Sigmoid colon (tissue), 7 donors: ENCODE data around the gene TMCC2. TPM values are rescaled to one million over a fixed set of nuclear protein-coding genes. Genes with fewer than 3 reads are reported as not detected.

Experiments
- DNase-seq: peaks from one replicate; pipeline ENCODE4 v3.0.0-alpha.2; 2019
- H3K27ac ChIP-seq, 4 donors: fragments of 200-600 bp; sonication (generic); one replicate each; pipeline ENCODE4 v1.5.1; 2016 to 2019; ENCODE audit warnings: mild to moderate bottlenecking in 1 of 4
- H3K27me3 ChIP-seq, 3 donors: fragments of 200-600 bp; sonication (generic); one replicate each; pipeline ENCODE4 v1.5.1; 2019; ENCODE audit warnings: mild to moderate bottlenecking in 1 of 3
- H3K36me3 ChIP-seq, 4 donors: fragments of 200-600 bp; sonication (generic); one replicate each; pipeline ENCODE4 v1.5.1; 2016 to 2019
- H3K4me1 ChIP-seq, 4 donors: fragments of 200-600 bp; sonication (generic); one replicate each; pipeline ENCODE4 v1.5.1; 2017 to 2019
- H3K4me3 ChIP-seq, 4 donors: fragments of 200-600 bp; sonication (generic); one replicate each; pipeline ENCODE4 v1.5.1; 2017 to 2019; ENCODE audit warnings: mild to moderate bottlenecking in 2 of 4, moderate library complexity in 1 of 4
- H3K9me3 ChIP-seq, 4 donors: fragments of 200-600 bp in 3 of 4; sonication (generic) in 3 of 4; one replicate each; pipeline versions ENCODE4 v1.5.1 to v1.6.1; 2013 to 2019
- EP300 ChIP-seq, 4 donors: sonication (generic); formaldehyde crosslinking; IDR thresholded peaks; one replicate each; pipeline ENCODE4 v1.6.1; 2017; ENCODE audit warnings: antibody characterized with exemption in 4 of 4
- POLR2A ChIP-seq, 2 donors: fragments of 450-650 bp; IDR thresholded peaks; one replicate each; pipeline ENCODE4 v1.6.1; 2016; ENCODE audit warnings: antibody characterized with exemption in 2 of 2, mild to moderate bottlenecking in 2 of 2, moderate library complexity in 2 of 2
- POLR2AphosphoS5 ChIP-seq, 4 donors: sonication (generic); formaldehyde crosslinking; IDR thresholded peaks; one replicate each; pipeline ENCODE4 v1.6.1; 2017; ENCODE audit warnings: antibody characterized with exemption in 4 of 4
- WGBS, 2 donors: extraction: QIAGEN DNeasy Blood & Tissue Kit; methylation state at CpG; one replicate each; pipeline ENCODE4 v1.1.7; 2013; 5-methylcytosine and 5-hydroxymethylcytosine counted together
- intact Hi-C: fragments of 100-400 bp; cut with DNase I; formaldehyde crosslinking; loops from one replicate; pipeline ENCODE4 v1.15.1; 2023
- polyA plus RNA-seq, 3 donors: library from polyadenylated mRNA; stranded (reverse); fragments of 200-250 nt; gene quantifications; one replicate each; pipeline ENCODE4 v1.2.3, GENCODE V29; 2013
- total RNA-seq, 4 donors: library from RNA; depleted of rRNA; stranded (reverse); fragments of >200 nt; gene quantifications; one replicate each; pipeline ENCODE4 v1.1.0, GENCODE V29; 2016
- TF ChIP-seq, protein P1 (sequence below), 4 experiments: fragments of 450-650 bp in 3 of 4; fragments of 200-600 bp in 1 of 4; IDR thresholded peaks; one replicate each; pipeline ENCODE4 v1.5.1; 2016 to 2019; ENCODE audit warnings: antibody characterized with exemption in 4 of 4, mild to moderate bottlenecking in 3 of 4, moderate library complexity in 2 of 4
- donor health status: healthy with polysubstance abuse.
- donor health status: Bipolar disorder and iron deficiency.
- donor health status: healthy.

The TMCC2 gene
- total and polyA plus RNA-seq, 7 donors, result 1.1 to 6.4 (median 5.2) TPM; not detected in 2

DNA sequence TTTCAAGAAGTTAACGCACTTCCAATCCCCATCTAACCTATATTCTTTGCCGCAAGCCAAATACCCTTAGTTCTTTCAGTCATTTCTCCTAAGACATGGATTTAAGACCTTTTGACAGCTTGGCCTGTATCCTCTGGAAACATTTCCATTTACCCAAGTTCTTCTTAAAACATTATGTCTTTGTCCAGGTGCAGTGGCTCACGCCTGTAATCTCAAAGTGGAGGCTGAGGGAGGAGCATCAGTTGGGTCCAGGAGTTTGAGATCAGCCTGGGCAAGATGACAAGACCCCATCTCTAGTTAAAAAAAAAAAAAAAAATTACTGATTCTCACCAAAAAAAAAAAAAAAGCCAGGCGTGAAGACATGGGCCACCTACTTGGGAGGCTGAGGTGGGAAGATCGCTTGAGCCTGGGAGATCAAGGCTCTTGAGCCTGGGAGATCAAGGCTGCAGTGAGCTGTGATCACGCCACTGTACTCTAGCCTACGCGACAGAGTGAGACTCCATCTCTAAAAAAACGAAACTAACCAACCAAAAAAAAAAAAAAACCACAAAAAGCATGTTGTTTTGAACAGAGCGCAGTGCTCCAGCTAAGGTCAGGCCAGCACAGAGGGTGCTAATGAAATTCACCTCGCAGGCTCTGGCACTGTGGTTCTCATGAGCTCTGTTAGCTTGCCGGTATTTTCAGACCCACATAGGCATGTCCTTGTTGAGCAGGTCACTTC lies 57.8 kb downstream of the TMCC2 start:
- WGBS, 2 donors, result 44 to 72% methylated on average over 12 of the region's 12 CpGs
- TF ChIP-seq EP300 (IDR thresholded peaks at IDR 0.05) (no peak), POLR2A (IDR thresholded peaks at IDR 0.05) (no peak), POLR2AphosphoS5 (IDR thresholded peaks at IDR 0.05) (no peak)
- TF ChIP-seq, protein P1, sequence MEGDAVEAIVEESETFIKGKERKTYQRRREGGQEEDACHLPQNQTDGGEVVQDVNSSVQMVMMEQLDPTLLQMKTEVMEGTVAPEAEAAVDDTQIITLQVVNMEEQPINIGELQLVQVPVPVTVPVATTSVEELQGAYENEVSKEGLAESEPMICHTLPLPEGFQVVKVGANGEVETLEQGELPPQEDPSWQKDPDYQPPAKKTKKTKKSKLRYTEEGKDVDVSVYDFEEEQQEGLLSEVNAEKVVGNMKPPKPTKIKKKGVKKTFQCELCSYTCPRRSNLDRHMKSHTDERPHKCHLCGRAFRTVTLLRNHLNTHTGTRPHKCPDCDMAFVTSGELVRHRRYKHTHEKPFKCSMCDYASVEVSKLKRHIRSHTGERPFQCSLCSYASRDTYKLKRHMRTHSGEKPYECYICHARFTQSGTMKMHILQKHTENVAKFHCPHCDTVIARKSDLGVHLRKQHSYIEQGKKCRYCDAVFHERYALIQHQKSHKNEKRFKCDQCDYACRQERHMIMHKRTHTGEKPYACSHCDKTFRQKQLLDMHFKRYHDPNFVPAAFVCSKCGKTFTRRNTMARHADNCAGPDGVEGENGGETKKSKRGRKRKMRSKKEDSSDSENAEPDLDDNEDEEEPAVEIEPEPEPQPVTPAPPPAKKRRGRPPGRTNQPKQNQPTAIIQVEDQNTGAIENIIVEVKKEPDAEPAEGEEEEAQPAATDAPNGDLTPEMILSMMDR (IDR thresholded peaks at IDR 0.05), result no peak
- Histone ChIP-seq H3K4me3 (no peak overlapping the region), H3K9me3 (no peaks in the 10 kb centered on the region), H3K27ac (peak overlapping the region; percentile 49 to 74 (median 56)), H3K36me3 (no peaks in the 10 kb centered on the region), H3K27me3 (no peaks in the 10 kb centered on the region), H3K4me1 (peaks cover 0 to 34% (median 15%) of the 10 kb centered on the region in 4 donors)
- intact Hi-C loops, result no loop called here
- no peak for DNase-seq

DNA sequence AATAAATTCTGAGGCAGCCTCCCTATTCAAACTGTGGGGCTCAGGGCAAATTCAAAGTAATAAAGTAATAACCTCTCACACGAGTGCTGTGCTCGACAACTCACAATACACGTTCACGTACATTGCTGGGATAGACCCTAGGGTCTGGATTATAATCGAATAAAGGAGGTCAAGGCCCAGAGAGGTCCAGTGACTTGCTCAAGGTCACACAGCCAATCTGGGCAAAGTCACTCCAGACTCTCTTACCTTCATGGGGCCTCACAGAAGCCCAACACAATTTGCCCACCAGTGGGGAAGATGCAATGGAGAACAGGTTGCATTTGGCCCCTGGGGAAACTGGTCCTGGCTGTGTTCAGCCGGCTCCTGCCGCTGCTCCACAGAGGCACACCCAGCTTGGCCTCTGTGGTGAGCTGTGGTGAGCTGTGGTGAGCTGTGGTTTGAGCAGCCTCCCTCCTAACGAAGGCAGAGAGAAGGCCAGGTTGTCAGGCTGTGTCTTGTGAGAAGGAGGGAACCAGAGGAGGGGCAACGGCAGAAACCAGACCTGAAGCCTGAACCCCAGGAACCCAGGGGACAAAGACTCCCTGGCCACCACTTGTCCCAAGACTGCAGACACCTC lies 58.7 kb downstream of the TMCC2 start:
- 68 to 75% methylated on average over 9 of the region's 9 CpGs for WGBS, 2 donors
- peak overlapping the region in 2 of 4 donors; percentile 59 to 74 for H3K27ac ChIP-seq
- H3K9me3 ChIP-seq, result no peaks in the 10 kb centered on the region
- intact Hi-C loops, result no loop called here
- no peak overlapping the region for H3K4me3 ChIP-seq
- no peak for DNase-seq
- no peak for TF ChIP-seq POLR2AphosphoS5 (IDR thresholded peaks at IDR 0.05)
- TF ChIP-seq EP300 (IDR thresholded peaks at IDR 0.05), result no peak
- TF ChIP-seq, protein P1 (IDR thresholded peaks at IDR 0.05), result no peak
- TF ChIP-seq POLR2A (IDR thresholded peaks at IDR 0.05), result no peak
- no peaks in the 10 kb centered on the region for H3K27me3 ChIP-seq
- H3K36me3 ChIP-seq, result no peaks in the 10 kb centered on the region
- H3K4me1 ChIP-seq, result peaks cover 0 to 34% (median 15%) of the 10 kb centered on the region in 4 donors

DNA sequence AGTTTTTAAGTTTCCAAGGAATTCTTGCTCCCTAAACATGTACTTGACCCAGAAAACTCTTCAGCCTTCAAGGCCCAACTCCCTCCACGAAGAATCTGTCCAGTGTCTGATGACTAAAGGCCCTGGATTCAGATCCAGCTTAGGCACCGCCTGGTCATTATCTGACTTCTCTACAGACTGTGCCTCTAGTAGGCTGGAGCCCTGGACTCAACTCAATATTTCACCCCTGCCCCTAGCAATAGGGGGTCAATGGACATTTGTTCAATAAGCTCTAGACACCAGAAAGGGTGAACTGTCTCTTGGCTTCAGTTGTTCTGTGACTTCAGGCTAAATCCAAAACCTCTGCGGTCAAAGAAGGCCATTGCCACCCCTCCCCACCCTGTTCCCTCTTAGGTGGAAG lies 59.3 kb downstream of the TMCC2 start:
- intact Hi-C loops, result no loop called here
- peak overlapping the region in 1 of 4 donors; percentile 28 for H3K27ac ChIP-seq
- no peaks in the 10 kb centered on the region for H3K27me3 ChIP-seq
- no peaks in the 10 kb centered on the region for H3K36me3 ChIP-seq
- H3K9me3 ChIP-seq, result no peaks in the 10 kb centered on the region
- 91 to 93% methylated on average over 3 of the region's 3 CpGs for WGBS, 2 donors
- no peak for TF ChIP-seq POLR2A (IDR thresholded peaks at IDR 0.05)
- TF ChIP-seq, protein P1 (IDR thresholded peaks at IDR 0.05), result no peak
- TF ChIP-seq EP300 (IDR thresholded peaks at IDR 0.05), result no peak
- no peak for TF ChIP-seq POLR2AphosphoS5 (IDR thresholded peaks at IDR 0.05)
- H3K4me1 ChIP-seq, result peaks cover 0 to 34% (median 15%) of the 10 kb centered on the region in 4 donors
- DNase-seq, result no peak
- no peak overlapping the region for H3K4me3 ChIP-seq

DNA sequence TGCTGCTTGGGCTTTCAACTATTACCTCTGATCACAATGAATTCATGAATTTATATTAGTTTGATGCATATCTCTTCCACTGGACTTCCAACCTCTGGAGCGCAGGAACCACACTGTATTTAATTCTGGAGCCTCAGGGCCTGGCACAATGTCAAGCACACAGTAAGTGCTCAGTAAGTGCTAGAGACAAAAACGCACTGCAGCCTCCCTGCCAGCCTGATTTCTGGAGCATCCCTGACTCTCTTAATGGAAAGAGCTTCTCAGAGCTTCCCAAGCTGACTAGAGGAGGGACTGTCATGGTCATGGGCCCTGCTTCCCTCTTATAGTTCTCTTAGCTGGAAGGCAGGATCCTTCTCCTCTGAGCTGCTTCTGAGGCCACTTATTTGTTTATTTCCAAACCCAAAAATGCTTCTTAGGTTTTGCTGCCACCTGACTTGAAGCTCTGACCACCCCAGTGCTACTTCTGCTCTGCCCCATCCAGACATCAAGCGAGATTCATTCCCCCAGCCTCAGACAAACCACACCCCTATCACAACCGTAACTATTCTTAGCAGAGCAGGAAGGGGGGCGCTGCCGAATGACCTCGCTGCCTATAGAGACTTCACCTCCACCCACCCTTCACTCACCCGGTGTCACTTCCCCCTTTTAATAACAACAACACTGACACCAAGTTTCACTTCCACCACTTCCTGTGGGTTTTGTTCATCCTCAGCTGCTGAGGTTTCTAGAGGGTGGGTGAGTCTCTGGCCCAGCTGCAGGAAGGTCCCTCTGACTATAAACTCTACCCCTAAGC lies 60.2 kb downstream of the TMCC2 start:
- Histone ChIP-seq H3K27me3 (no peaks in the 10 kb centered on the region), H3K36me3 (no peaks in the 10 kb centered on the region), H3K9me3 (no peaks in the 10 kb centered on the region), H3K4me1 (peaks cover 0 to 34% (median 15%) of the 10 kb centered on the region in 4 donors), H3K27ac (peak overlapping the region in 2 of 4 donors; percentile 27 to 28), H3K4me3 (no peak overlapping the region)
- intact Hi-C loops, result no loop called here
- no peak for TF ChIP-seq POLR2A (IDR thresholded peaks at IDR 0.05)
- TF ChIP-seq, protein P1 (IDR thresholded peaks at IDR 0.05), result no peak
- TF ChIP-seq POLR2AphosphoS5 (IDR thresholded peaks at IDR 0.05), result no peak
- TF ChIP-seq EP300 (IDR thresholded peaks at IDR 0.05), result no peak
- 39 to 65% methylated on average over 8 of the region's 8 CpGs for WGBS, 2 donors
- no peak for DNase-seq
